A673 (cell line): ENCODE measurements around the gene SRGAP2C.
"Not testable (repeated sequence)": the region's sequence is repeated elsewhere in the genome, so short reads cannot be mapped to it uniquely, and the experiment has no call there.

ENCODE experiments used
- EZH2 ChIP-seq: fragments of 200-600 bp; sonication (generic); IDR thresholded peaks from 2 replicates; pipeline ENCODE4 v1.6.1; 2017; ENCODE audit warnings: borderline replicate concordance, low read depth, mild to moderate bottlenecking, mixed read lengths, antibody characterized with exemption, low read length; ENCODE audit not compliant: poor library complexity, severe bottlenecking
- TF ChIP-seq, protein P1 (sequence below): fragments of 300-800, 200-600 bp; sonication (generic); conservative IDR thresholded peaks from 2 replicates; pipeline ENCODE4 v1.5.1; 2017; ENCODE audit warnings: low read depth, mild to moderate bottlenecking, antibody characterized with exemption, low read length, moderate library complexity, mixed read lengths

GRCh38 chr1:121275435-121275834 is 90.7 kb downstream of the SRGAP2C start:
- TF ChIP-seq, protein P1, sequence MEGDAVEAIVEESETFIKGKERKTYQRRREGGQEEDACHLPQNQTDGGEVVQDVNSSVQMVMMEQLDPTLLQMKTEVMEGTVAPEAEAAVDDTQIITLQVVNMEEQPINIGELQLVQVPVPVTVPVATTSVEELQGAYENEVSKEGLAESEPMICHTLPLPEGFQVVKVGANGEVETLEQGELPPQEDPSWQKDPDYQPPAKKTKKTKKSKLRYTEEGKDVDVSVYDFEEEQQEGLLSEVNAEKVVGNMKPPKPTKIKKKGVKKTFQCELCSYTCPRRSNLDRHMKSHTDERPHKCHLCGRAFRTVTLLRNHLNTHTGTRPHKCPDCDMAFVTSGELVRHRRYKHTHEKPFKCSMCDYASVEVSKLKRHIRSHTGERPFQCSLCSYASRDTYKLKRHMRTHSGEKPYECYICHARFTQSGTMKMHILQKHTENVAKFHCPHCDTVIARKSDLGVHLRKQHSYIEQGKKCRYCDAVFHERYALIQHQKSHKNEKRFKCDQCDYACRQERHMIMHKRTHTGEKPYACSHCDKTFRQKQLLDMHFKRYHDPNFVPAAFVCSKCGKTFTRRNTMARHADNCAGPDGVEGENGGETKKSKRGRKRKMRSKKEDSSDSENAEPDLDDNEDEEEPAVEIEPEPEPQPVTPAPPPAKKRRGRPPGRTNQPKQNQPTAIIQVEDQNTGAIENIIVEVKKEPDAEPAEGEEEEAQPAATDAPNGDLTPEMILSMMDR: not testable (repeated sequence)
- not testable (repeated sequence) for TF ChIP-seq EZH2
